Astrocyte (in vitro differentiated cells and primary cell): ENCODE measurements around the gene ATP4B. TPM values are rescaled to one million over a fixed set of nuclear protein-coding genes. Genes with fewer than 3 reads are reported as not detected.

Experiments used
- DNase-seq: peaks from one replicate; pipeline ENCODE4 v3.0.0-alpha.2; 2010; ENCODE audit warnings: low read depth
- FAIRE-seq: peaks from 2 replicates; lab custom pipeline; 2011; peaks lifted over from hg19 to GRCh38; lab: Jason Lieb, UNC
- H2AFZ ChIP-seq: 2 replicates; pipeline ENCODE4 v1.6.0; 2012; ENCODE audit warnings: low read depth, low read length, inconsistent platforms
- H3K27ac ChIP-seq: 2 replicates; pipeline ENCODE4 v1.5.1; 2011; ENCODE audit warnings: low read depth, low read length, inconsistent platforms
- H3K27me3 ChIP-seq: 2 replicates; pipeline ENCODE4 v1.6.0; 2011; ENCODE audit warnings: low read length, inconsistent platforms; ENCODE audit not compliant: insufficient read depth
- H3K36me3 ChIP-seq: 2 replicates; pipeline ENCODE4 v1.5.1; 2011; ENCODE audit warnings: low read length, inconsistent platforms; ENCODE audit not compliant: insufficient read depth
- H3K4me1 ChIP-seq: 2 replicates; pipeline ENCODE4 v1.5.1; 2011; ENCODE audit warnings: low read length, inconsistent platforms; ENCODE audit not compliant: insufficient read depth
- H3K4me2 ChIP-seq: 2 replicates; pipeline ENCODE4 v1.6.0; 2012; ENCODE audit warnings: low read length, inconsistent platforms
- H3K4me3 ChIP-seq: 2 replicates; pipeline ENCODE4 v1.5.1; 2011; ENCODE audit warnings: low read depth, mild to moderate bottlenecking, low read length, inconsistent platforms; ENCODE audit not compliant: insufficient read depth
- H3K79me2 ChIP-seq: 2 replicates; pipeline ENCODE4 v1.6.0; 2012; ENCODE audit warnings: mild to moderate bottlenecking, low read length, inconsistent platforms; ENCODE audit not compliant: insufficient read depth
- H3K9ac ChIP-seq: 2 replicates; pipeline ENCODE4 v1.6.0; 2012; ENCODE audit warnings: mild to moderate bottlenecking, low read length, inconsistent platforms
- H3K9me3 ChIP-seq: 2 replicates; pipeline ENCODE4 v1.5.1; 2012; ENCODE audit warnings: low read depth, mild to moderate bottlenecking, low read length, inconsistent platforms; ENCODE audit not compliant: insufficient read depth
- H4K20me1 ChIP-seq: 2 replicates; pipeline ENCODE4 v1.6.0; 2012; ENCODE audit warnings: low read length, inconsistent platforms; ENCODE audit not compliant: insufficient read depth
- H3K27ac Mint-ChIP-seq: one replicate; pipeline ENCODE4 v1.8.0; 2021; ENCODE audit warnings: mild to moderate bottlenecking, mixed read lengths; ENCODE audit not compliant: unreplicated experiment
- H3K27me3 Mint-ChIP-seq: one replicate; pipeline ENCODE4 v1.8.0; 2021; ENCODE audit warnings: low read depth, mixed read lengths; ENCODE audit not compliant: unreplicated experiment
- H3K36me3 Mint-ChIP-seq: one replicate; pipeline ENCODE4 v1.8.0; 2021; ENCODE audit warnings: low read depth, mixed read lengths; ENCODE audit not compliant: unreplicated experiment
- H3K4me1 Mint-ChIP-seq: one replicate; pipeline ENCODE4 v1.8.0; 2021; ENCODE audit warnings: low read depth, mixed read lengths; ENCODE audit not compliant: unreplicated experiment
- H3K4me3 Mint-ChIP-seq: one replicate; pipeline ENCODE4 v1.8.0; 2021; ENCODE audit warnings: mild to moderate bottlenecking, moderate library complexity, mixed read lengths; ENCODE audit not compliant: unreplicated experiment
- H3K9me3 Mint-ChIP-seq: one replicate; pipeline ENCODE4 v1.8.0; 2021; ENCODE audit warnings: mild to moderate bottlenecking, mixed read lengths; ENCODE audit not compliant: unreplicated experiment
- CTCF ChIP-seq: IDR thresholded peaks from 2 replicates; pipeline ENCODE4 v1.5.1; 2011; ENCODE audit warnings: low read depth, mild to moderate bottlenecking, inconsistent platforms, low read length, moderate library complexity; ENCODE audit not compliant: insufficient read depth
- EZH2 ChIP-seq: IDR thresholded peaks from 2 replicates; pipeline ENCODE4 v1.6.1; 2012; ENCODE audit warnings: mild to moderate bottlenecking, low read length, inconsistent platforms; ENCODE audit not compliant: insufficient read depth
- total RNA-seq: library from RNA; stranded (reverse); gene quantifications from 2 replicates; pipeline ENCODE4 v1.2.1, GENCODE V29; 2021

The ATP4B gene
- total RNA-seq, 1 donor from 2014 or later = not detected

GRCh38 chr13:113638173-113638746 lies 19.7 kb downstream of the ATP4B start:
- Histone ChIP-seq H4K20me1 (no peaks in the 10 kb centered on the region), H3K9ac (no peak overlapping the region), H3K27ac (no peak overlapping the region), H3K27me3 (no peaks in the 10 kb centered on the region), H3K4me1 (peaks cover 5% of the 10 kb centered on the region), H3K9me3 (no peaks in the 10 kb centered on the region), H2AFZ (no peak overlapping the region), H3K79me2 (no peaks in the 10 kb centered on the region), H3K4me2 (no peak overlapping the region), H3K36me3 (peaks cover 56% of the 10 kb centered on the region), H3K4me3 (no peak overlapping the region)
- H3K9me3 Mint-ChIP-seq = peaks cover 2% of the 10 kb centered on the region
- no peak for FAIRE-seq
- H3K4me3 Mint-ChIP-seq = no peak overlapping the region
- no peak for TF ChIP-seq CTCF
- no peak for TF ChIP-seq EZH2
- no peaks in the 10 kb centered on the region for H3K27me3 Mint-ChIP-seq
- H3K4me1 Mint-ChIP-seq = no peaks in the 10 kb centered on the region
- DNase-seq = no peak
- peaks cover 27% of the 10 kb centered on the region for H3K36me3 Mint-ChIP-seq
- H3K27ac Mint-ChIP-seq = no peak overlapping the region

- Histone ChIP-seq H3K4me1 (no peaks in the 10 kb centered on the region), H3K27me3 (no peaks in the 10 kb centered on the region), H3K9me3 (no peaks in the 10 kb centered on the region), H4K20me1 (no peaks in the 10 kb centered on the region), H3K4me3 (no peak overlapping the region), H3K36me3 (peaks cover 60% of the 10 kb centered on the region), H3K9ac (no peak overlapping the region), H3K79me2 (no peaks in the 10 kb centered on the region), H3K27ac (no peak overlapping the region), H3K4me2 (no peak overlapping the region), H2AFZ (no peak overlapping the region)
- DNase-seq = no peak
- Mint-ChIP-seq H3K9me3 (peaks cover 2% of the 10 kb centered on the region), H3K27me3 (no peaks in the 10 kb centered on the region), H3K36me3 (peaks cover 27% of the 10 kb centered on the region), H3K27ac (no peak overlapping the region), H3K4me3 (no peak overlapping the region), H3K4me1 (no peaks in the 10 kb centered on the region)
- TF ChIP-seq CTCF = no peak
- no peak for TF ChIP-seq EZH2
- FAIRE-seq = no peak
Measured at GRCh38 chr13:113637262-113638160, 20.5 kb downstream of the ATP4B start.
